Natural killer cell (primary cell): ENCODE results near the gene JMJD8. TPM values are rescaled to one million over a fixed set of nuclear protein-coding genes. Genes with fewer than 3 reads are reported as not detected.

Experiments
- ATAC-seq, 3 donors: fragments of 150-1000 bp in 2 of 3; fragments of 200-7000 bp in 1 of 3; cut with Tn5 transposase; 1 replicate in 1 of 3; 2 replicates in 2 of 3; pipeline ENCODE4 v1.10.0; 2021; ENCODE audit warnings: mild to moderate bottlenecking in 2 of 3, moderate library complexity in 2 of 3
- DNase-seq, 2 donors: peaks; one replicate each; pipeline versions ENCODE4 v3.0.0 to v3.0.0-alpha.2; 2013 to 2021; ENCODE audit warnings: mixed read lengths in 1 of 2
- H3K27ac ChIP-seq: one replicate; pipeline ENCODE4 v1.5.1; 2013; ENCODE audit warnings: mild to moderate bottlenecking, low read length
- H3K27me3 ChIP-seq: one replicate; pipeline ENCODE4 v1.6.1; 2013; ENCODE audit warnings: low read length; ENCODE audit not compliant: control insufficient read depth, insufficient read depth
- H3K36me3 ChIP-seq: one replicate; pipeline ENCODE4 v1.6.1; 2013; ENCODE audit warnings: low read length; ENCODE audit not compliant: control insufficient read depth, insufficient read depth
- H3K4me1 ChIP-seq: one replicate; pipeline ENCODE4 v1.6.1; 2013; ENCODE audit warnings: low read length; ENCODE audit not compliant: control insufficient read depth, insufficient read depth
- H3K4me3 ChIP-seq: one replicate; pipeline ENCODE4 v1.5.1; 2013; ENCODE audit warnings: low read length
- H3K9me3 ChIP-seq: one replicate; pipeline ENCODE4 v1.6.1; 2013; ENCODE audit warnings: low read length; ENCODE audit not compliant: control insufficient read depth, insufficient read depth
- H3K27ac Mint-ChIP-seq, 2 donors: one replicate each; pipeline ENCODE4 v1.8.0; 2022; ENCODE audit warnings: mild to moderate bottlenecking in 2 of 2, mixed read lengths in 2 of 2, moderate library complexity in 1 of 2
- H3K27me3 Mint-ChIP-seq, 2 donors: one replicate each; pipeline ENCODE4 v1.8.0; 2022; ENCODE audit warnings: low read depth in 2 of 2, mixed read lengths in 2 of 2
- H3K36me3 Mint-ChIP-seq: one replicate; pipeline ENCODE4 v1.8.0; 2022; ENCODE audit warnings: mixed read lengths
- H3K4me1 Mint-ChIP-seq, 2 donors: one replicate each; pipeline ENCODE4 v1.8.0; 2022; ENCODE audit warnings: mixed read lengths in 2 of 2
- H3K4me3 Mint-ChIP-seq: one replicate; pipeline ENCODE4 v1.8.0; 2022; ENCODE audit warnings: mild to moderate bottlenecking, moderate library complexity, mixed read lengths
- H3K9me3 Mint-ChIP-seq, 2 donors: one replicate each; pipeline ENCODE4 v1.8.0; 2022; ENCODE audit warnings: mixed read lengths in 2 of 2
- WGBS: methylation state at CpG from one replicate; pipeline ENCODE4 v1.1.7; 2013; ENCODE audit warnings: missing lambda C conversion rate; ENCODE audit not compliant: insufficient coverage; 5-methylcytosine and 5-hydroxymethylcytosine counted together
- intact Hi-C: fragments of 100-400 bp; cut with micrococcal nuclease; formaldehyde crosslinking; loops from one replicate; pipeline ENCODE4 v1.14.2; 2022
- total RNA-seq, 4 donors: library from RNA; stranded (reverse); fragments of 120-200 nt in 1 of 4; gene quantifications; one replicate each; pipeline versions ENCODE4 v1.2.3 to v1.2.4, GENCODE V29; 2013 to 2022
- TF ChIP-seq, protein P1 (sequence below): fragments of 200-600 bp; IDR thresholded peaks from one replicate; pipeline ENCODE4 v1.8.0; 2022; ENCODE audit warnings: antibody characterized with exemption

JMJD8 gene
- total RNA-seq, 3 donors from 2014 or later (not counting 1 experiment from before 2014, with no cell fraction given), result 29.5 to 32.6 (median 31.5) TPM

DNA sequence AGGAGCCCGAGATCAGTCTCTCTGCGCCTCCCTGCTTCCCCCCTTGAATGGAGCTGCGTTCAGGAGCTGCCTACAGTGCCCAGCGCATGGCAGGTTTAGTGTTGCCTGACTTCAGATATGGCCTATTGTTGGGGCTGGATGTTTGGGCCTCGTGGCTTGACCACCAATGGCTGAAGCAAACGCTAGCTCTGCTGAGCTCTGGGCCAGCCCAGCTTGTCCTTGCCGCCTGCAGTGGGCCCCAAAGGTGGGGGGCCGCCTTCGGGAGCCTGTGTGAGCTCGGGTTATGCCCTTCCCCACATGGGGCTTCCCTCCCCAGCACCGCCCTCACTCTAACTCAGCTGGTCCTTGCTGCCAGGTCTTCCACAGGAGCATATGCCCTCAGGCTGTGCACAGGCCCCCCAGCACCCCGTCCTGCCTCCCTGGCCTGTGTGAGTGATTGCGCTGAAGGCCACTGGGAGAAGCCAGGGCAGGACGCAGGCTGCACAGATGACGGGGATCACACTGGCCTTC, 46.0 kb downstream of the JMJD8 start:
- no peaks in the 10 kb centered on the region for H3K36me3 Mint-ChIP-seq
- no peaks in the 10 kb centered on the region for H3K27me3 ChIP-seq
- no peaks in the 10 kb centered on the region for H3K9me3 ChIP-seq
- ATAC-seq, result no peak
- WGBS, result 92% methylated on average over 14 of the region's 15 CpGs
- intact Hi-C loops, result no loop called here
- no peaks in the 10 kb centered on the region for H3K36me3 ChIP-seq
- H3K27ac ChIP-seq, result no peak overlapping the region
- peaks cover 43% of the 10 kb centered on the region for H3K4me1 ChIP-seq
- H3K4me3 Mint-ChIP-seq, result no peak overlapping the region
- H3K4me3 ChIP-seq, result no peak overlapping the region
- no peaks in the 10 kb centered on the region for H3K9me3 Mint-ChIP-seq
- peaks cover 7 to 18% of the 10 kb centered on the region in 2 donors for H3K4me1 Mint-ChIP-seq
- H3K27ac Mint-ChIP-seq, result no peak overlapping the region
- TF ChIP-seq, protein P1, sequence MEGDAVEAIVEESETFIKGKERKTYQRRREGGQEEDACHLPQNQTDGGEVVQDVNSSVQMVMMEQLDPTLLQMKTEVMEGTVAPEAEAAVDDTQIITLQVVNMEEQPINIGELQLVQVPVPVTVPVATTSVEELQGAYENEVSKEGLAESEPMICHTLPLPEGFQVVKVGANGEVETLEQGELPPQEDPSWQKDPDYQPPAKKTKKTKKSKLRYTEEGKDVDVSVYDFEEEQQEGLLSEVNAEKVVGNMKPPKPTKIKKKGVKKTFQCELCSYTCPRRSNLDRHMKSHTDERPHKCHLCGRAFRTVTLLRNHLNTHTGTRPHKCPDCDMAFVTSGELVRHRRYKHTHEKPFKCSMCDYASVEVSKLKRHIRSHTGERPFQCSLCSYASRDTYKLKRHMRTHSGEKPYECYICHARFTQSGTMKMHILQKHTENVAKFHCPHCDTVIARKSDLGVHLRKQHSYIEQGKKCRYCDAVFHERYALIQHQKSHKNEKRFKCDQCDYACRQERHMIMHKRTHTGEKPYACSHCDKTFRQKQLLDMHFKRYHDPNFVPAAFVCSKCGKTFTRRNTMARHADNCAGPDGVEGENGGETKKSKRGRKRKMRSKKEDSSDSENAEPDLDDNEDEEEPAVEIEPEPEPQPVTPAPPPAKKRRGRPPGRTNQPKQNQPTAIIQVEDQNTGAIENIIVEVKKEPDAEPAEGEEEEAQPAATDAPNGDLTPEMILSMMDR, result no peak
- DNase-seq, result no peak
- peaks cover 0 to 3% of the 10 kb centered on the region in 2 donors for H3K27me3 Mint-ChIP-seq

DNA sequence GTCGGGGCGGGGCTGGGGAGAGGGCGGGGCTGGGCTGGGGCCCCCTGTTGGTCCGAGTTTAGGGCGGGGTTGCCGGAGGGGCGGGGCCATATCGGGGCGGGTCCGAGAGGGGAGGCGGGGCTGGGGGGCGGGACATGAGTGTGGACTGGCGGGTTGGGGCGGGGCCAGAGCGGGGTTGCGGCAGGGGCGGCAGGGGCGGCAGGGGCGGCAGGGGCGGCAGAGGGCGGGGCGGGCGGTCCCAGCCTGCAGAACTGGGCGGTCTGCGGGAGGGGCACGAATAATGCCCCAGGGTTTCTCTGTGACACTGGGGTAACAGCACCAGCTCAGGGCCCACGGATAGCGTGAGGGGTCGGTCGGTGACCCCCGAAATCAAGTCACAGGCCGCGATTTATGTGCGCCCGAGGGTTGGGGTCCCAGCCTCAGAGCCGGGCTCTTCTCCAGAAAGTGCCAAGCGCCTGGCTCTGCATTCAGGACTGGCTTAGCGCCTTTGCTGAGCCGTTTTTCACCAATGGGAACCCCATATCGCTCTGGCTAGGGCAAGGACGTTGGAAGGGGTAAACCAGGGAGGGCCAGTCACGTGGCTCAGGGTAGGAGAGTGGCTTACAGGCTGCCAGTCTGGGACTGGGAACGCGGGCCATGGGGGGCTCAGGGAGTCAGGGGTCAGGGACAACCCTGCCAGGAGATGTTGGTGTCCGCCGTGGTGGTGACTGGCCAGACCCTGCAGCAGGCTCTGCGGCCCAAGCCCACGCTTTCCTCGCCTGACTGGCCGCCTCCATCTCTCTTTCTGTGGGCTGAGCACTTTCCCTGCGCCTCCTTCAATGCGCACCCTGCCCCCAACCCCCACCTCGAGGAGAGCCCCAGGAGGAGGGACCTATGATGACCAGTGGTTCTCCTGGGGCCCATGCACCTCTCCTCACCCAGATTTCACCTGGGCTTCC, 46.8 kb downstream of the JMJD8 start:
- DNase-seq (peak in 1 of 2 donors; percentile 92), ATAC-seq (peak; percentile 71 to 88 (median 74))
- H3K27ac Mint-ChIP-seq, result peak overlapping the region; percentile 98 to 100
- no peaks in the 10 kb centered on the region for H3K9me3 Mint-ChIP-seq
- TF ChIP-seq, protein P1, result no peak
- Histone ChIP-seq H3K36me3 (no peaks in the 10 kb centered on the region), H3K4me3 (peak overlapping the region; percentile 87), H3K27me3 (no peaks in the 10 kb centered on the region), H3K9me3 (no peaks in the 10 kb centered on the region), H3K27ac (peak overlapping the region; percentile 82), H3K4me1 (peaks cover 36% of the 10 kb centered on the region)
- H3K36me3 Mint-ChIP-seq, result no peaks in the 10 kb centered on the region
- intact Hi-C loops, result no loop called here
- peaks cover 7 to 18% of the 10 kb centered on the region in 2 donors for H3K4me1 Mint-ChIP-seq
- 20% methylated on average over 52 of the region's 53 CpGs for WGBS
- peak overlapping the region; percentile 98 for H3K4me3 Mint-ChIP-seq
- peaks cover 0 to 3% of the 10 kb centered on the region in 2 donors for H3K27me3 Mint-ChIP-seq

DNA sequence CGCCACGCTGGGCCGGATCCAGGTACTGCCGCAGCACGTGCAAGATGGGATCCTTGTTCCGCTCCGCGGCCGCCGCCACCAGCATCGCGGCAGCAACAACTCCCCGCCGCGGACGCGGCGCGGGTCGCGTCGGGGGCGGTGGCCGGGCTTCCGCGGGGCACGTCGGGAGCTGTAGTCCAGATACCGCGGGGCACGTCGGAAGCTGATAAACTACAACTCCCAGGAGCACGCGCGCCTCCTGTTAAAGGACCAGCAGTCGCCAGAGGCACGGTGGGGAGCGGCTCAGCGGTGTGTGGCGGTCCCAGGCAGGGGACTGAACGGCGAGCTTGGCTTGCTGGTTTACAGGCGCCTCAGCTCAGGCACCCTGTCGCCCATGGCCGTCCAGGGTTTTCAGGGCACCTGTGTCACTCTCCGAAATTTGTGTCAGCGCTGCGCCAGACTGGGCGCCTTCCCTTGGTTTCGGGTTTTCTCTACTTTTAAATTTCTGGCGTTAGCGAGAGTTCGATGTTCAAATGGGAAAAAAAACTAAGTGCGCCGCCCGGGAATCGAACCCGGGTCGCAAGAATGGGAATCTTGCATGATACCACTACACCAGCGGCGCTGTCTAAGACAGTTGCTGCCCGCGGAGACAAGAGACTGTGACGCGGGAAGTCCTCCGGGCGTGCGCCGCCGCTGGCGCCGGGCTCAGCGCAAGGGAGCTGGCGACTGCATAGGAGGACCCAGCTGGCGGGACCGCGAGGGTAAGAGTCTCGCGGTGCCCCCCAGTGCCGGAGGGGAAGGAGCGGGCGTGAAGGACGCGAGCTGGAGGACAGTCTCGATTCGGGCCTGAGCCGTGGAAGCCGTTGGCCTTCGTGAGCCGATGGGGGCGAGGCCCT, 47.7 kb downstream of the JMJD8 start, which contains the start of gene METTL26:
Gene METTL26, minus strand, starts transcription at position 100 of the 875 bp plus-strand sequence. Its CDS starts 15 bp downstream, at position 85.
- Histone ChIP-seq H3K27me3 (no peaks in the 10 kb centered on the region), H3K4me1 (peaks cover 34% of the 10 kb centered on the region), H3K4me3 (peak within 1 kb of the TSS; percentile 87), H3K9me3 (no peaks in the 10 kb centered on the region), H3K36me3 (no peaks in the 10 kb centered on the region), H3K27ac (peak within 1 kb of the TSS; percentile 82)
- Mint-ChIP-seq H3K4me3 (peak within 1 kb of the TSS; percentile 98), H3K4me1 (peaks cover 7 to 18% of the 10 kb centered on the region in 2 donors), H3K27me3 (peaks cover 0 to 3% of the 10 kb centered on the region in 2 donors), H3K9me3 (no peaks in the 10 kb centered on the region), H3K27ac (peak within 1 kb of the TSS; percentile 98 to 100), H3K36me3 (no peaks in the 10 kb centered on the region)
- TF ChIP-seq, protein P1, result no peak
- ATAC-seq (peak; percentile 82 to 92 (median 86)), DNase-seq (peak; percentile 96)
- intact Hi-C loops, result loop anchor here (1.0 kb wide), 1 partner anchor 47 kb away; no protein-coding TSS in a partner anchor
- under 1% methylated on average over 91 of the region's 91 CpGs for WGBS
